ENCODE measurements around the gene GUCA1A. TPM values are rescaled to one million over a fixed set of nuclear protein-coding genes. Genes with fewer than 3 reads are reported as not detected.

Gene GUCA1A
- total and polyA plus RNA-seq, 2 donors, result 0.19 to 0.52 TPM

DNA sequence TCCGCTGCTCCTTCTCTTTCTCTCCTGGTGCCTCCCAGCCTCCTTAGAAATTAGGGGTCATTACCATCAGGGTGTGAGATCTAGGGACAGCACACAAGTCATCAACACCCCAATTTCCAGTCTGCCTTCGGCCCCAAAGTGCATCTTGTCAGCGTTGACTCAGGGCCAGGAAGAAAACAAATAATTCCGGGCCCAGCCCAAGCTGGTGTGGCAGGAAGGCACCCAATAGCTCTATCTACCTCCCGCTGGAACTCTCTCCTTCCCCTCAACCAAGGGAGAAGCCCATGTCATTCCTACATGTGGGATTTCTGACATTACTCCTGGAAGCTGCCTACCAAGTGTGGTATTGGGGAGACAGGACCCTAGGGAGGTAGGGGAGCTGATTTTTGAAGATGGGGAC lies 19.2 kb upstream of the GUCA1A start:
- H3K4me3 ChIP-seq (ENCODE audit: low read length in 2 of 2), result no peak overlapping the region
- H3K4me1 ChIP-seq (ENCODE audit: control insufficient read depth in 2 of 2, insufficient read depth in 2 of 2, low read length in 2 of 2), result no peaks in the 10 kb centered on the region
- no peaks in the 10 kb centered on the region for H3K9me3 ChIP-seq (ENCODE audit: control insufficient read depth in 2 of 2, insufficient read depth in 1 of 2, low read length in 1 of 2)
- no peaks in the 10 kb centered on the region for H3K36me3 ChIP-seq (ENCODE audit: control insufficient read depth in 2 of 2, insufficient read depth in 2 of 2, low read length in 1 of 2)
- no peak for DNase-seq (ENCODE audit: low read depth in 6 of 9, low spot score in 9 of 9)
- 94% methylated on average over 5 of the region's 5 CpGs for WGBS
- peaks cover 0 to 2% of the 10 kb centered on the region in 2 donors for H3K27me3 ChIP-seq (ENCODE audit: control insufficient read depth in 2 of 2, insufficient read depth in 1 of 2, low read length in 1 of 2)
- no peak overlapping the region for H3K27ac ChIP-seq (ENCODE audit: low read depth in 1 of 2, low read length in 1 of 2)

DNA sequence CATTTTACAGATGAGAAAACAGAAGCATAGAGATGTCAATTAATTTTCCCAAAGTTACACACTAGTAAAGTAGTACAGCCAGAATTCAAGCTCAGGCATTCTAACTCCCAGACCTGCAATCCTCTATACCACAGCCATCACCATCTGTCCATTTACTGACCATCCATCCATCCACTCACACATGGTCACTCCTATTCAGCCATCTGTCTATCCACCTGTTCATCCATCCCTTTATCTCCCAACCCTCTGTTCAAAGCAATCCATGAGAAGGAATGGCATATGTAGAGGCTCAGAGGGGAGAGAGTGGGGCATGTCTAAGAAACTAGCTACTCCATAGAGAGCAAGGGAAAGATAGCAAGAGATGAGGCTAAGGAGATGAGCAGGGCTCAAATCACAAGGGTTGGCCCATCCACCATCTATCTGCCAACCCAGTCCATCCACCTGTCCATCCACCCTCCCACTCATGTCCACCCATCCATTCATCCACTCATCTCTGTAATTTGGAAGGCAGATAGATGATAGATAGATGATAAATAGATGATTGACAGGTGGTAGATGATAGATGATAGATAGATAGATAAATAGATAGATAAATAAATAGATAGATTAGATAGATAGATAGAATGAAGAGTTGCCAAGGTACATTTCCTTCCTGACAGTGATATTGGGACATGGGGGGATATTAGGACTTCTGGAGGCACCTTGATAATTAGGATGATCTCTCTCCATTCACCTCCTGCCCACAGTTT lies 18.5 kb upstream of the GUCA1A start:
- Histone ChIP-seq H3K27me3 (ENCODE audit: control insufficient read depth in 2 of 2, insufficient read depth in 1 of 2, low read length in 1 of 2) (peaks cover 0 to 2% of the 10 kb centered on the region in 2 donors), H3K4me3 (ENCODE audit: low read length in 2 of 2) (no peak overlapping the region), H3K9me3 (ENCODE audit: control insufficient read depth in 2 of 2, insufficient read depth in 1 of 2, low read length in 1 of 2) (no peaks in the 10 kb centered on the region), H3K4me1 (ENCODE audit: control insufficient read depth in 2 of 2, insufficient read depth in 2 of 2, low read length in 2 of 2) (no peaks in the 10 kb centered on the region), H3K36me3 (ENCODE audit: control insufficient read depth in 2 of 2, insufficient read depth in 2 of 2, low read length in 1 of 2) (no peaks in the 10 kb centered on the region), H3K27ac (ENCODE audit: low read depth in 1 of 2, low read length in 1 of 2) (no peak overlapping the region)
- DNase-seq (ENCODE audit: low read depth in 6 of 9, low spot score in 9 of 9), result no peak

GRCh38 chr6:42155293-42155692 lies 17.9 kb upstream of the GUCA1A start:
- Histone ChIP-seq H3K27ac (ENCODE audit: low read depth in 1 of 2, low read length in 1 of 2) (no peak overlapping the region), H3K4me3 (ENCODE audit: low read length in 2 of 2) (no peak overlapping the region), H3K9me3 (ENCODE audit: control insufficient read depth in 2 of 2, insufficient read depth in 1 of 2, low read length in 1 of 2) (no peaks in the 10 kb centered on the region), H3K4me1 (ENCODE audit: control insufficient read depth in 2 of 2, insufficient read depth in 2 of 2, low read length in 2 of 2) (no peaks in the 10 kb centered on the region), H3K27me3 (ENCODE audit: control insufficient read depth in 2 of 2, insufficient read depth in 1 of 2, low read length in 1 of 2) (peaks cover 0 to 2% of the 10 kb centered on the region in 2 donors), H3K36me3 (ENCODE audit: control insufficient read depth in 2 of 2, insufficient read depth in 2 of 2, low read length in 1 of 2) (no peaks in the 10 kb centered on the region)
- DNase-seq (ENCODE audit: low read depth in 6 of 9, low spot score in 9 of 9), result no peak
- WGBS, result 96% methylated on average over 4 of the region's 4 CpGs

GRCh38 chr6:42156638-42157037 lies 16.5 kb upstream of the GUCA1A start:
- peaks cover 0 to 2% of the 10 kb centered on the region in 2 donors for H3K27me3 ChIP-seq (ENCODE audit: control insufficient read depth in 2 of 2, insufficient read depth in 1 of 2, low read length in 1 of 2)
- WGBS, result 91% methylated on average over 3 of the region's 3 CpGs
- H3K4me1 ChIP-seq (ENCODE audit: control insufficient read depth in 2 of 2, insufficient read depth in 2 of 2, low read length in 2 of 2), result no peaks in the 10 kb centered on the region

GRCh38 chr6:42158011-42158410 lies 15.2 kb upstream of the GUCA1A start:
- no peak overlapping the region for H3K4me3 ChIP-seq (ENCODE audit: low read length in 2 of 2)
- no peaks in the 10 kb centered on the region for H3K36me3 ChIP-seq (ENCODE audit: control insufficient read depth in 2 of 2, insufficient read depth in 2 of 2, low read length in 1 of 2)
- peaks cover 0 to 2% of the 10 kb centered on the region in 2 donors for H3K27me3 ChIP-seq (ENCODE audit: control insufficient read depth in 2 of 2, insufficient read depth in 1 of 2, low read length in 1 of 2)
- H3K9me3 ChIP-seq (ENCODE audit: control insufficient read depth in 2 of 2, insufficient read depth in 1 of 2, low read length in 1 of 2), result no peaks in the 10 kb centered on the region
- no peak for DNase-seq (ENCODE audit: low read depth in 6 of 9, low spot score in 9 of 9)
- peaks cover 0 to 5% of the 10 kb centered on the region in 2 donors for H3K4me1 ChIP-seq (ENCODE audit: control insufficient read depth in 2 of 2, insufficient read depth in 2 of 2, low read length in 2 of 2)
- H3K27ac ChIP-seq (ENCODE audit: low read depth in 1 of 2, low read length in 1 of 2), result no peak overlapping the region
- 98% methylated on average over 2 of the region's 2 CpGs for WGBS

More at GRCh38 chr6:42156638-42157037, 16.5 kb upstream of the GUCA1A start:
- Histone ChIP-seq H3K9me3 (ENCODE audit: control insufficient read depth in 2 of 2, insufficient read depth in 1 of 2, low read length in 1 of 2) (no peaks in the 10 kb centered on the region), H3K36me3 (ENCODE audit: control insufficient read depth in 2 of 2, insufficient read depth in 2 of 2, low read length in 1 of 2) (no peaks in the 10 kb centered on the region), H3K27ac (ENCODE audit: low read depth in 1 of 2, low read length in 1 of 2) (no peak overlapping the region), H3K4me3 (ENCODE audit: low read length in 2 of 2) (no peak overlapping the region)
- no peak for DNase-seq (ENCODE audit: low read depth in 6 of 9, low spot score in 9 of 9)

DNA sequence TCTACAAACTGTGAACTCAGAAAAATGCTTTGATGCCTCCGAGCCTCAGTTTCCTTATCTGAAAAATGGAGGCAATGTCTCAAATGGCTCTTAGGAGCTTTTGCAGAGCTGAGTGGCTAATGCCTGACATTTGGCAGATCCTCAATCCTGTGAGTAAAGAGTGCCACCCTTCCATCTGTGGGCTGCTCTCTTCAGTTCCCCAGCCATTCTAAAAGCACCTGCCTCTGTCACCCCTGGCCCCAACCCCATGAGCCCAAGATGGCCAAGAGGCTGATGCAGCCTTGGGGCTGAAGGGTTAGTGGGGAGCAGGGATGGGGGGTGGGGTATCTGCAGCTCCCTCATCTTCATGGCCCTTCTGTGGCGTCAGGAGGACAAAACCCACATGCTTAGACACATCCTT lies 14.5 kb upstream of the GUCA1A start:
- peaks cover 0 to 1% of the 10 kb centered on the region in 2 donors for H3K27me3 ChIP-seq (ENCODE audit: control insufficient read depth in 2 of 2, insufficient read depth in 1 of 2, low read length in 1 of 2)
- 92% methylated on average over 2 of the region's 2 CpGs for WGBS
- no peaks in the 10 kb centered on the region for H3K36me3 ChIP-seq (ENCODE audit: control insufficient read depth in 2 of 2, insufficient read depth in 2 of 2, low read length in 1 of 2)

GRCh38 chr6:42159431-42160024 lies 13.6 kb upstream of the GUCA1A start:
- peaks cover 0 to 5% of the 10 kb centered on the region in 2 donors for H3K4me1 ChIP-seq (ENCODE audit: control insufficient read depth in 2 of 2, insufficient read depth in 2 of 2, low read length in 2 of 2)
- no peaks in the 10 kb centered on the region for H3K9me3 ChIP-seq (ENCODE audit: control insufficient read depth in 2 of 2, insufficient read depth in 1 of 2, low read length in 1 of 2)
- H3K4me3 ChIP-seq (ENCODE audit: low read length in 2 of 2), result no peak overlapping the region
- 97% methylated on average over 4 of the region's 4 CpGs for WGBS
- no peak for DNase-seq (ENCODE audit: low read depth in 6 of 9, low spot score in 9 of 9)
- no peaks in the 10 kb centered on the region for H3K36me3 ChIP-seq (ENCODE audit: control insufficient read depth in 2 of 2, insufficient read depth in 2 of 2, low read length in 1 of 2)
- H3K27ac ChIP-seq (ENCODE audit: low read depth in 1 of 2, low read length in 1 of 2), result no peak overlapping the region
- no peaks in the 10 kb centered on the region for H3K27me3 ChIP-seq (ENCODE audit: control insufficient read depth in 2 of 2, insufficient read depth in 1 of 2, low read length in 1 of 2)

More for the DNA sequence above, 14.5 kb upstream of the GUCA1A start:
- no peak for DNase-seq (ENCODE audit: low read depth in 6 of 9, low spot score in 9 of 9)
- Histone ChIP-seq H3K9me3 (ENCODE audit: control insufficient read depth in 2 of 2, insufficient read depth in 1 of 2, low read length in 1 of 2) (no peaks in the 10 kb centered on the region), H3K4me3 (ENCODE audit: low read length in 2 of 2) (no peak overlapping the region), H3K4me1 (ENCODE audit: control insufficient read depth in 2 of 2, insufficient read depth in 2 of 2, low read length in 2 of 2) (peaks cover 0 to 5% of the 10 kb centered on the region in 2 donors), H3K27ac (ENCODE audit: low read depth in 1 of 2, low read length in 1 of 2) (no peak overlapping the region)

GRCh38 chr6:42162384-42162783 lies 10.8 kb upstream of the GUCA1A start:
- Histone ChIP-seq H3K9me3 (ENCODE audit: control insufficient read depth in 2 of 2, insufficient read depth in 1 of 2, low read length in 1 of 2) (no peaks in the 10 kb centered on the region), H3K27ac (ENCODE audit: low read depth in 1 of 2, low read length in 1 of 2) (no peak overlapping the region), H3K4me3 (ENCODE audit: low read length in 2 of 2) (no peak overlapping the region), H3K4me1 (ENCODE audit: control insufficient read depth in 2 of 2, insufficient read depth in 2 of 2, low read length in 2 of 2) (peaks cover 0 to 5% of the 10 kb centered on the region in 2 donors), H3K27me3 (ENCODE audit: control insufficient read depth in 2 of 2, insufficient read depth in 1 of 2, low read length in 1 of 2) (no peaks in the 10 kb centered on the region), H3K36me3 (ENCODE audit: control insufficient read depth in 2 of 2, insufficient read depth in 2 of 2, low read length in 1 of 2) (no peaks in the 10 kb centered on the region)
- WGBS, result 61% methylated on average over 7 of the region's 7 CpGs
- no peak for DNase-seq (ENCODE audit: low read depth in 6 of 9, low spot score in 9 of 9)

- WGBS, result 98% methylated on average over 13 of the region's 13 CpGs
- Histone ChIP-seq H3K36me3 (ENCODE audit: control insufficient read depth in 2 of 2, insufficient read depth in 2 of 2, low read length in 1 of 2) (no peaks in the 10 kb centered on the region), H3K9me3 (ENCODE audit: control insufficient read depth in 2 of 2, insufficient read depth in 1 of 2, low read length in 1 of 2) (no peaks in the 10 kb centered on the region), H3K27me3 (ENCODE audit: control insufficient read depth in 2 of 2, insufficient read depth in 1 of 2, low read length in 1 of 2) (no peaks in the 10 kb centered on the region), H3K4me3 (ENCODE audit: low read length in 2 of 2) (no peak overlapping the region), H3K4me1 (ENCODE audit: control insufficient read depth in 2 of 2, insufficient read depth in 2 of 2, low read length in 2 of 2) (peaks cover 0 to 5% of the 10 kb centered on the region in 2 donors), H3K27ac (ENCODE audit: low read depth in 1 of 2, low read length in 1 of 2) (no peak overlapping the region)
- no peak for DNase-seq (ENCODE audit: low read depth in 6 of 9, low spot score in 9 of 9)
These were observed 10.4 kb upstream of the GUCA1A start for GRCh38 chr6:42162812-42163211.
